Measurements from ENCODE around the gene DCAF15. TPM values are rescaled to one million over a fixed set of nuclear protein-coding genes. Genes with fewer than 3 reads are reported as not detected.

DCAF15 gene
- total RNA-seq, 1 donor from 2014 or later = 6.3 TPM

- Histone ChIP-seq H3K36me3 (ENCODE audit: control insufficient read depth, insufficient read depth, low read length) (peaks cover 5% of the 10 kb centered on the region), H3K4me3 (ENCODE audit: low read depth, low read length) (no peak overlapping the region), H3K27me3 (ENCODE audit: control insufficient read depth, insufficient read depth, low read length) (no peaks in the 10 kb centered on the region)
- FAIRE-seq (no peak), DNase-seq (ENCODE audit: low read depth) (no peak)
- TF ChIP-seq CTCF (IDR thresholded peaks at IDR 0.05; ENCODE audit: insufficient read depth, low read length, severe bottlenecking) = no peak
Measured at GRCh38 chr19:13986348-13986904, 34.1 kb downstream of the DCAF15 start.

- FAIRE-seq (no peak), DNase-seq (ENCODE audit: low read depth) (no peak)
- Histone ChIP-seq H3K4me3 (ENCODE audit: low read depth, low read length) (no peak overlapping the region), H3K36me3 (ENCODE audit: control insufficient read depth, insufficient read depth, low read length) (peaks cover 5% of the 10 kb centered on the region), H3K27me3 (ENCODE audit: control insufficient read depth, insufficient read depth, low read length) (no peaks in the 10 kb centered on the region)
- TF ChIP-seq CTCF (IDR thresholded peaks at IDR 0.05; ENCODE audit: insufficient read depth, low read length, severe bottlenecking) = no peak
Measured at GRCh38 chr19:13987101-13987890, 35.0 kb downstream of the DCAF15 start.

GRCh38 chr19:13989487-13989886 is 37.2 kb downstream of the DCAF15 start:
- Histone ChIP-seq H3K4me3 (ENCODE audit: low read depth, low read length) (no peak overlapping the region), H3K36me3 (ENCODE audit: control insufficient read depth, insufficient read depth, low read length) (peaks cover 7% of the 10 kb centered on the region), H3K27me3 (ENCODE audit: control insufficient read depth, insufficient read depth, low read length) (no peaks in the 10 kb centered on the region)
- FAIRE-seq (no peak), DNase-seq (ENCODE audit: low read depth) (no peak)
- TF ChIP-seq CTCF (IDR thresholded peaks at IDR 0.05; ENCODE audit: insufficient read depth, low read length, severe bottlenecking) = no peak

GRCh38 chr19:13990085-13990484 is 37.8 kb downstream of the DCAF15 start:
- no peak for FAIRE-seq
- peaks cover 7% of the 10 kb centered on the region for H3K36me3 ChIP-seq (ENCODE audit: control insufficient read depth, insufficient read depth, low read length)

GRCh38 chr19:13992025-13992424 is 39.7 kb downstream of the DCAF15 start:
- no peak for FAIRE-seq
- no peak for TF ChIP-seq CTCF (IDR thresholded peaks at IDR 0.05; ENCODE audit: insufficient read depth, low read length, severe bottlenecking)
- DNase-seq (ENCODE audit: low read depth) = no peak
- Histone ChIP-seq H3K4me3 (ENCODE audit: low read depth, low read length) (no peak overlapping the region), H3K27me3 (ENCODE audit: control insufficient read depth, insufficient read depth, low read length) (no peaks in the 10 kb centered on the region), H3K36me3 (ENCODE audit: control insufficient read depth, insufficient read depth, low read length) (peaks cover 7% of the 10 kb centered on the region)

More at GRCh38 chr19:13990085-13990484, 37.8 kb downstream of the DCAF15 start:
- Histone ChIP-seq H3K4me3 (ENCODE audit: low read depth, low read length) (no peak overlapping the region), H3K27me3 (ENCODE audit: control insufficient read depth, insufficient read depth, low read length) (no peaks in the 10 kb centered on the region)
- TF ChIP-seq CTCF (IDR thresholded peaks at IDR 0.05; ENCODE audit: insufficient read depth, low read length, severe bottlenecking) = no peak
- DNase-seq (ENCODE audit: low read depth) = no peak
